Measurements from ENCODE around the gene CACNA1H.
"Not testable (repeated sequence)": the region's sequence is repeated elsewhere in the genome, so short reads cannot be mapped to it uniquely, and the experiment has no call there.

The CACNA1H gene

DNA sequence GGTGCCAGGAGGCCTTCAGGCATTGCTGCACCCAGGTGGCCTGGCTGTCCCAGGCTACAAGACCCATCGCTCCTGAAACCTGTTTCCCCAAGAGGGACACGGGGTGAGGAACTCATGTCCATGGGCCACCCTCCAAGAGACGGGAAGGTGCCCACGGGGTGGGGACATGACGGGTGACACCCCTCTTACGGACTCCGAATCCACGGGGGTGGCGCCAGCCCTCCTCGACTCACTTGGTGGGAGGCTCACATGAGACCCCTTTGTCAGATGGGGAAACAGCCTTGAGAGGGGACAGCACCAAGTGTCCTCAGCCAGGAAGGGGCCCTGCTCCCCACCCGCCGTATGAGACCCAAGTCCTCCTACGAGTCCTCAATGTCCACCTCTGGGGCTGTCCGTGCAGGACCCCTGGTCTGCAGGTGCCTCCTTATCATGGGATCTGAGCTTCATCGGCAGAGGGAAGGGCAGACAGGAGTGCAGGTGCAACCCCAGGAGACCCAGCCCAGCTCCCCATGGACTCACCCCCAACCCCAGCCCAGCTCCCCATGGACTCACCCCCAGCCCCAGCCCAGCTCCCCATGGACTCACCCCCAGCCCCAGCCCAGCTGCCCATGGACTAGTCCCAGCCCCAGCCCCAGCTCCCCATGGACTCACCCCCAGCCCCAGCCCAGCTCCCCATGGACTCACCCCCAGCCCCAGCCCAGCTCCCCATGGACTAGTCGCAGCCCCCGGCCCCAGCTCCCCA lies 77.7 kb downstream of the CACNA1H start:
- not testable (repeated sequence) for DNase-seq

- not testable (repeated sequence) for DNase-seq
These were observed 78.4 kb downstream of the CACNA1H start for GRCh38 chr16:1231301-1231700.

DNA sequence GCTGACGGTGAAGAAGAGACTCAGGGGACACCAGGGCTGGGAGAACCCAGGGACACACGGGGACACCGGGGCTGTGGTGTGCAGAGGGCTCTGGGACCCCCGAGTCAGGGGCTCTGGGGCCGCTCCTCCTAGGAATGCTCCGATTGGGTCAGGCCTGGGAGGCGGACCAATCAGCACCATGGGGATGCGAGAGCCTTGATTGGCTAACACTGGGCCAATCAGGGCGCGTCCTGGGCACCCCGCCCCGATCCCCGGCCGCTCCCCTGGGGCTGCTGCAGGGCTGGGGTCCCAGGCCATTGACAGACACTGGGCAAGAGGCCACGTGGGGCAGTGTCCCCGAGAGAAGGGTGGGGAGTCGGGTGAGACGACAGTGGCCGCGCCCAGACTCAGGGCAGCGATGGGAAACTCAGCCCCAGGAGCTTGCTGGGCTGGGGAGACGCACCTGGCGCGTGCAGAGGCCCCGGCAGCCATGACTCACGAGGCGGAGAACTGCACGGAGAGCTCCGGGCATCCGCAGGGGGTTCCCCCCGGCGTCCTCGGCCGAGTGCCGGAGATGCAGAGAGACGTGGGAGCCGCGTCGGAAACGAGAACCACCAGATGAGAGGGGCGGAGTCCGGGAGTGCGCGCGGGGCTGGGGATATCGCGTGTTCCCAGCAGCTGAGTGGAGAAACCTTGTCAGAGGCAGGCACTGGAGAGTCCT lies 79.3 kb downstream of the CACNA1H start:
- DNase-seq, result not testable (repeated sequence)

- DNase-seq, result not testable (repeated sequence)
These were observed 83.8 kb downstream of the CACNA1H start for GRCh38 chr16:1236659-1237058.

GRCh38 chr16:1237990-1238389 lies 85.1 kb downstream of the CACNA1H start:
- no peak for DNase-seq

GRCh38 chr16:1238909-1239308 lies 86.0 kb downstream of the CACNA1H start:
- DNase-seq, result not testable (repeated sequence)

DNA sequence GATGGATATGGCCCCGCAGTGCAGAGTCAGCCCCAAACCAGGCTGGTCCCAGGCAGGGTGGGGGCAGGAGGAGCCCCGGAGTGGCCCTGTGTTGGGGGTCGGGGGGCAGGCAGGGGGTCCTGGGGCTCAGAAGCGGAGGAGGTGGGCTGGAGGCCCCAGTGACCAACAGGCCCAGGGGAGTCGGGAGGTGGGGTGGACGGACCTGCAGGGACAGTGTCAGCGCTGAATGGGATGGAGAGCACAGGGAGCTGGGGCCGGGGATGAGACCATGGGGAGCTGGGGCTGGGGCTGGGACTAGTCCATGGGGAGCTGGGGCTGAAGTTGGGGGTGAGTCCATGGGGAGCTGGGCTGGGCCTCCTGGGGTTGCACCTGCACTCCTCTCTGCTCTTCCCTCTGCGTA lies 86.7 kb downstream of the CACNA1H start:
- DNase-seq, result not testable (repeated sequence)

DNA sequence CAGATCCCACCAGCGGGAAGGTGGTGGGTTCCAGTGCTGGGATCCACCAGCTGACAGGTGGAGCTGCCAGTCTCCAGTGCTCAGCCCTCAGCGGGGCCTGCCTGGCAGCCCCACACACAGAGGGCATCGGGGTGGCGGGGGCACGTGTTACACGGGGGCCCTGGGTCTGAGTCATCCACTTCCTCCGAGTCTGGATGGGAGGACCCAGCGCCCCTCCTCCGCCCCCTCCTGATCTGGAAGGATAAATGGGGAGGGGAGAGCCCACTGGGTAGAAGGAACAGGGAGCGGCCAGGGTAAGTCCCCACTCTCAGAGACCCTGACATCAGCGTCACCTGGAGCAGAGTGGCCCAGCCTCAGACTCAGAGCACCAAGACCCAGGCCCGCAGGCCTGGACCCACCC lies 87.5 kb downstream of the CACNA1H start, which contains the start of gene TPSAB1:
Gene TPSAB1 (plus strand): TSS at position 270 of the 400 bp plus-strand sequence. CDS start 234 bp downstream, outside the sequence.
- not testable (repeated sequence) for DNase-seq

DNA sequence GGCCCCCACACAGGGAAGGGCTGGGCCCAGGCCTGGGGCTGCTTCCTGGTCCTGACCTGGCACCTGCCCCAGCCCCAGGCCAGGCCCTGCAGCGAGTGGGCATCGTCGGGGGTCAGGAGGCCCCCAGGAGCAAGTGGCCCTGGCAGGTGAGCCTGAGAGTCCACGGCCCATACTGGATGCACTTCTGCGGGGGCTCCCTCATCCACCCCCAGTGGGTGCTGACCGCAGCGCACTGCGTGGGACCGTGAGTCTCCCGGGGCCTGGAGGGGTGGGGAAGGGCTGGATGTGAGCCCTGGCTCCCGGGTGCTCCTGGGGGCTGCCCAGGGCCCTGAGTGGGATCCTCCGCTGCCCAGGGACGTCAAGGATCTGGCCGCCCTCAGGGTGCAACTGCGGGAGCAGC lies 88.2 kb downstream of the CACNA1H start:
- not testable (repeated sequence) for DNase-seq

DNA sequence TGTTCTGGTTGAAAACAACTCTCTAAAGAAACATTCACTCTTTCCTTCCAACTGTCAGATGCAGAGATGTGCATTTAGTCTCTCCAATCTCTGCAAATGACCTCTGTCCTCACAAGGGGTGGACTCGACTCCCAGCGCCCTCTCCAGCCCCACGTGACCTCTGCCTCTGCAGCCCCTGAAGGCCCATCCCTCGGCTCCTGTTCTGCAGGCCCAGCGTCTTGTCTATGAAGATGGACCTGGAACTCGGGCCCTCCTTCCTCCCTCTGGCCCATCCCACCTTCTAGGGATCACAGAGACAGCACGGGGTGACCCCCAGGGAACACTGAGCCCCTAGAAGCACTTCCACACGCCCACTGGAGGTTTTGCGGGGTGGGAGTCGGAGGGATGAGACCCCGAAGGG lies 90.5 kb downstream of the CACNA1H start:
- not testable (repeated sequence) for DNase-seq

GRCh38 chr16:1243907-1244850 lies 91.3 kb downstream of the CACNA1H start:
- DNase-seq, result not testable (repeated sequence)

DNA sequence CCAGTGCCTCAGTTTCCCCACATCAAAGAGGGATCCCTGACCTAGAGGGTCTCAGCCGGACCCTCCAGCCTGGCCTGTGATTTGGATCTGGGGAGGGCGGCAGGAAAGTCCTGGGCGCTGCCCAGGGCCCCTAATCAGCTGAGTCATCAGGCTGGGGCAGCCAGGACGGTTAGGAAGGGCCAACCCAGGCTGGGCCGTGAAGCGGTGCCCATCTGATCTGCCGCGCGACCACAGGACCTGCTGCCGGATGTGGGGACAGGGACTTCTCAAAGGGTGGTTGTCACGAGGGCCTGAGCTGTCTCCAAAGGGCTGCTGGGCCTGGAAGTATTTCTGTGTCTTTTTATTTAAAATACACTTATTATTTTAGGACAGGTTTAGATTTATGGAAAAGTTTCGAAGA lies 92.0 kb downstream of the CACNA1H start:
- no peak for DNase-seq

DNA sequence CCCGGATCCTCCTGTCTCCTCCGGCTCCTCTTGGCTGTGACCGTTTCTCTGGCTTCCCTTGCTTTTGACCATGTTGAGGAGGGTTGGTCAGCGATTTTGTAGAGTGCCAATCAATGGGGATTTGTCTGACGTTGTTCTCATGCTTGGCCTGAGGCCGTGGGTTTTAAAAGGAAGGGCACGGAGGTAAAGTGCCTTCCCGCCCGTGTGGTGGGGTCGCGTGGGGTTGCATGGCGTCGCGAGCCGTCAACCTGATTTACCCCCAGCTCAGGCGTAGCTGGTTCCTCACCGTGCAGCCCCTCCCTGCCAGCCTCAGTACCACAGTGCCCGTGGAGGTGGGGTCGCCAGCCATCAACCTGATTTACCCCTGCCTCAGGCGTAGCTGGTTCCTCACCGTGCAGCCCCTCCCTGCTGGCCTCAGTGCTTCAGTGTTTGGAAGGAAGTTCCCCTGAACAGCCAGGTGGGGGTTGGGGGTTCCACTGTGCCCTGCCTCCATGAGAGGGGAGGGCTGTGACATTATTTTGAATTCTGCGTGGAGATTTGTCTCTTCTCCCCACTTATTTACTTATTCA lies 92.6 kb downstream of the CACNA1H start:
- no peak for DNase-seq

DNA sequence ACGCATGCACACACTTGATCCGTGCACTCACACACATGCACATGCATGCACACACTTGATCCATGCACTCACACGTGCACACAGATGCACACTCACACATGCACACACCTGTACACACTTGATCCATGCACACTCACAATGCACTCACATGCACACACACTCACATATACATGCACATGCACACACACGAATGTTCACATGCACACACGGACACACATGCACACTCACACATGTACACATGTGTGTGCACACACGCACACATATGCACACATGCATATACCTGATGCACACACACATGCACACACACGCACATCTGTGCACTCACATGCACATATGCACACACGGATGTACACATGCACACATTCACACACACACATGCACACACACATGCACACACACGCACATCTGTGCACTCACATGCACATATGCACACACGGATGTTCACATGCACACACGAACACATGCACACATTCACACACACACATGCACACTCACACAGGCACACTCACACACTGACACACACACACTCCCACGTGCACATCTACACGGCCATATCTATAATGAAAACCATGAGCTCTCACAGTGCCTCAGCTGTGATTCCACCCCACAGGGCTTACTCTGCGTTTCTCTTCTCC lies 95.1 kb downstream of the CACNA1H start:
- DNase-seq, result not testable (repeated sequence)

GRCh38 chr16:1249031-1249755 lies 96.3 kb downstream of the CACNA1H start:
- not testable (repeated sequence) for DNase-seq

GRCh38 chr16:1253701-1254364 lies 100.9 kb downstream of the CACNA1H start:
- DNase-seq, result not testable (repeated sequence)

- DNase-seq, result not testable (repeated sequence)
These were observed 101.9 kb downstream of the CACNA1H start for GRCh38 chr16:1254821-1255220.

GRCh38 chr16:1255276-1256122 lies 102.6 kb downstream of the CACNA1H start, which contains the start of gene TPSD1:
Gene TPSD1, plus strand, starts transcription at chr16:1256069. Its CDS starts 212 bp downstream, at chr16:1256281.
- DNase-seq, result not testable (repeated sequence)

GRCh38 chr16:1256296-1256873 lies 103.5 kb downstream of the CACNA1H start:
- not testable (repeated sequence) for DNase-seq

Data from NK-92 treated with Interleukin-12 subunit alpha and Interleukin-12 subunit beta, amount 100 ng/mL, for 24 hours (cell line).